HG03432 (cell line): ENCODE measurements around the gene TDG.

Experiments used
- ATAC-seq: cut with Tn5 transposase; IDR thresholded peaks from one replicate; pipeline ENCODE4 v1.9.1; 2021; ENCODE audit warnings: mild to moderate bottlenecking, moderate library complexity; ENCODE audit not compliant: unreplicated experiment

TDG gene

DNA sequence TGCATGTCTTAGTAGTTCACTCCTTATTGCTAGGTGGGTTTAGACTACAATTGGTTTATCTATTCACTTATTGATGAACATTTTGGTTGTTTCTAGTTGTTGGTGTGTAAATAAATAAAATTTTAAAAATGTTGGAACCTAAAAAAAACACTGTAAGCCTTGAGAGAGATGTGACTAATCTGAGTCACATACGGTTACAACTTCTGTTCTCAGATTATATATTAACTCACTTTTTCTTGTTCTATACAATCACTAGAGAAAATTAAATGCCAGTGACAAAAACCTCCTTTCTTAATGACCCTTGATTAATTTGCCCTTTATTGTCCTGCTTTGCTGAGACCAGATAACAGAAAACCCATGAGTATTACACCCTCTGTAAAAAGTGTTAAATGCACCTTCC is 7.1 kb upstream of the TDG start:
- no peak for ATAC-seq

DNA sequence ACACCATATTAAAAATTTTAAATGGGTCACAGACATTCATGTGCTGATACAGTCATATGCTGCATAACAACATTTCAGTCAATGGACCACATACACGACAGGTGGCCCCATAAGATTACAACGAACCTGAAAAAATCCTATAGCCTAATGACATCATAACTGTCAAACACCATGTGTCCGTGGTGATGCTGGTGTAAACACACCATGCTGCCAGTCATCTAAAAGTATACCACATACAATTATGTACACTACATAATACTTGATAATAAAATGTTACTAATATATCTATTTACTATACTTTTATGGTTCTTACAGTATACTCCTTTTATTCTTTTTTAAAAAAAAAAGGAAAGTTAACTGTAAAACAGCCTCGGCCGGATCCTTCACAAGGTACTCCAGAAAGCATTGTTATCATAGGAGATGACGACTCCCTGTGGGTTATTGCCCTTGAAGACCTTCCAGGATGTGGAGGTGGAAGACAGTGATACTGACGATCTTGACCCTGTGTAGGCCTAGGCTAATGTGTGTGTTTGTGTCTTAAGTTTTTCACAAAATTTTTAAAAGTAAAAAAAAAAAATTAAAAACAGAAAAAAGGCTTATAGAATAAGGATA is 5.0 kb upstream of the TDG start:
- no peak for ATAC-seq

DNA sequence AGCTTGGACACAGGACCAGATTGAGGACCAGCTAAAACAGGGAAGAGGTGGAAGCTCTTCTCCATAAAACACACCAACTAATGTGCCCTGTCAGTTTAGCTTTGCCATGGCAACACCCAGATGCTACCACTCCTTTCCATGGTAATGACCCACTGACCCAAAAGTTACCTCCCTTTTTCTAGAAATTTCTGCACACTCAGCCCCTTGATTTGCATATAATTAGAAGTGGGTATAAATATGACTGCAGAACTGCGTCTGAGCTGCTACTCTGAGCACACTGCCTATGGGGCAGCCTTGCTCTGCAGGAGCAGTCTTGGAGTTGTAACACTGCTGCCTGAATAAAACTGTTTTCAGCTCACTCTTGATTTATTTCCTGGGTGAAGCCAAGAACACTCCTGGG is 3.2 kb upstream of the TDG start:
- no peak for ATAC-seq

DNA sequence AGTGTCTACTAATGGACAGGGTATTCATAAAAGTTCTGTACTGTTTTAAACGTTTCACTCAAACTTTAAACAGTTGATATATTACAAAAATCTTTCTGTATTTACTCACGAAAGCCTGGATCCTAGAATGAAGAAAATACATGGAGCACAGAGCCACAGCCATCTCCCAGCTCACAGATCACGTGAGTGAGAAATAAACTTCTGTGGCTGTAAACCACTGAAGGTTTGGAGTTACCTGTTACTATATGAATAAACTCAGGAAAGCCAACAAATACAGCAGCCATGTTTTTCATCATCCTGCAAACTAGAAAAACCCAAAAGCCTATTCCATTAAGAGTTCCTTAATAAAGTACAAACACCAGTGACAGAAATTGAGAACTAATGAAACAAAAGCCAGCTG is 867 bp upstream of the TDG start:
- no peak for ATAC-seq

DNA sequence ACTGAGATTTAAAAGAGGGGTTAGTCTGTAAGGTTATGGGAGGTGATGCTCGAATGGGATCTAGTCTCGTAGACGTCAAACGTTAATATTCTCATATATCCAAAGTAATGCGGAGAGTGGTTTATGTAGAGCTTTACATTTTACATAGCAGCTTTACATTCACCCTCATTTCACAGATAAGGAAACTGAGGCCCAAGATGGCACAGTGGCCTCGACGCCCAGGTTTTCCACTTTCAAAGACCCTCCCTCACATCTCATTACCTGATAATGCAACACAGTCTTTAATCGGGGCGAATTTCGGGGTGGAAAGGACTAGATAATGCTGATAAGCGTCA is 450 bp upstream of the TDG start:
- ATAC-seq = no peak

DNA sequence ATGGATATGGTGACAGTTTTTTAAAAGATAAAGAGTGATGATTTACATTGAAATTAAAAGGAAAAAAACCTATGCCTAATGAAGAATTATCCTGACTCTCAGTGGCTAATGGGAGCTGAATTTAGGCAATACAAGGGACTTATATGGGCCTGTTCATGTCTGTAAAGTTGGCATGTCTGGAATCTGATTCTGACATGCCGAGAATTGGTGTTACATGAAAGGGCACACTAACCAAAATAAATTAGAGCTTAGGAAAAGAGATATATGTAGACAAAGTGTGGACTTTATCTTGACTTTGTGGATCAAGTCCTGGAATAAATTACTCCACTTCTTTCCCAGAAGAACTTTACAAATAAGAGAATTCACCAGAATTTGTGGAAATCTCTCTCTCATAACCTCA is 1.1 kb downstream of the TDG start:
- ATAC-seq = no peak

DNA sequence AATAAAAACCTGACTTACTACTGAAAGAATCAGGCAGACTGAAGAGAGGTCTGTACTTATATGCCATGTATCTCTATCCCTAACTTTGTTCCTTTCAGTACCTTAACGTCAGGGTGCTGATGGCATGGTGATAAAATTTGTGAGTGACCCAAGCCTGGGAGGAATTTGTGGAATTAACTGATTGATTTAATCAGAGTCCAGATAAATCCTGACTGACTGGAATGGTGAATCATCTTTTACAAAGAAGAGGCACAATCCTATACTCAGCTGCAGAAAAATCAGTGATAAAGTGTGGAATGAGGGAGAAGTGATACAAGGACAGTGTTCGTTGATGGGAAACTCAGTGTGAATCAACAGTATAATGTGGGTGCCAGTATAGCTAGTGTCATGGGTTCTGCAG is 3.7 kb downstream of the TDG start:
- no peak for ATAC-seq

DNA sequence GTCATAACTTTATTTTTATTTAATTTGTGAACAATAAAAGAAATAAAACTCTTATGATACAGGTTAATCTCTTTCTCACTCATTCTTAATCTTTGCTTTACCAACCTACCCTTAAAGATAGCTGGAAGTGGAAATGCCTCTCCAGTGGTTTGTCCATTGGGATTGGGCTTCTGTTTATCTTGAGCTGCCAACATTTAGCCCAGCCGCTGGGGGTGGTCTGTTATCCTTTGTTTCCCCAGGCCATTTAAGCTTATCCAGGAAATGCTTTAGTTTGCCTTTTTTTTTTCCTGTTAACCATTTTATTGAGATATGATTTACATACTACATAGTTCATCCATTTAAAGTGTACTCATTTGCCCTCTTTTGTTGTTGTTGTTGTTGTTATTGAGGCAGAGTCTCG is 8.2 kb downstream of the TDG start:
- ATAC-seq = no peak

DNA sequence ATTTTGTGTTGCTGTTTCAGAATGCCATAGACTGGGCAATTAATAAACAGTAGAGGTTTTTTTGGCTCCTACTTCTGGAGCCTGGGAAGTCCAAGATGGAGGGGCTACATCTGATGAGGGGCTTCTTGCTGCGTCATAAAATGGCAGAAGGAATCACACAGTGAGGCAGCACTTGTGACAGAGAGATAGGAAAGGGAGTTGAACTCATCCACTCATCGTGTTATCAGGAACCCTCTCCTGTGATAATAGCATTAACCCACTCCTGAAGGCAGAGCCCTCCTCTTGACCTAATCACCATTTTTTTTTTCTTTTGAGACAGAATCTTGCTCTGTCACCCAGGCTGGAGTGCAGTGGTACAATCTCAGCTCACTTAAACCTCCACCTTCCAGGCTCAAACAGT is 9.7 kb downstream of the TDG start:
- ATAC-seq = no peak

DNA sequence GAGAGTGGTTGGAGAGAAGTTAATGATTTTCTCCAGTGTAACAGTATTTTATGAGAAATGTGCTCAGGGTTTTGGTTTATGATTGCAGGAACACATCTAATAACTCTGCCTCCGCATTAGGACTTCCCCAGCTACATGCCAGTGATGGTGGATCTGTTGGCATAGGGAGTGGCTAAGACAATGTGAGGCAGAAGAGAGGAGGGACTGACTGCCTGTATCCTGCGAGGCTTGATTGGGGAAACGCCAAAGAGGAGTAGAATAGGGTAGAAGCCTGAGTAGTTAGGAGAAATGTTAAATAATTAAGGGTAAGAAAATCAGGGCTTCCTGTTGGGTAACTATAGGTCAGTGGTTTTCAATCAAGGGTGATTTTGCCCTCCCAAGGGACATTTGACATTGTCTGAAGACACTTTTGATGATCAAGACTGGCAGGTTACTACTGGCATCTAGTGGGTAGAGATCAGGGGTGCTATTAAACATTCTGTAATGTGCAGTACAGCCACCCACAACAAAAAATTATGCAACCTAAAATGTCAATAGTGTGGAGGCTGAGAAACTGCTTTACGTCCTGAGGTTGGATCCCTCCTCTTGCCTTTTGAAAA is 12.8 kb downstream of the TDG start:
- no peak for ATAC-seq

DNA sequence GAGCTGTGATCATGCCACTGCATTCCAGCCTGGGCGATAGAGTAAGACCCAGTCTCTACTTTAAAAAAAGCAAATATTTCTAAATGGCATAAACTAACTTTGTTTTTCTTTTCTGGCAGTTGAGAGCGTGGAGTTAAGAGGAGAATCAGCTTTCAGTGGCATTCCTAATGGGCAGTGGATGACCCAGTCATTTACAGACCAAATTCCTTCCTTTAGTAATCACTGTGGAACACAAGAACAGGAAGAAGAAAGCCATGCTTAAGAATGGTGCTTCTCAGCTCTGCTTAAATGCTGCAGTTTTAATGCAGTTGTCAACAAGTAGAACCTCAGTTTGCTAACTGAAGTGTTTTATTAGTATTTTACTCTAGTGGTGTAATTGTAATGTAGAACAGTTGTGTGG is 21.2 kb downstream of the TDG start:
- no peak for ATAC-seq

DNA sequence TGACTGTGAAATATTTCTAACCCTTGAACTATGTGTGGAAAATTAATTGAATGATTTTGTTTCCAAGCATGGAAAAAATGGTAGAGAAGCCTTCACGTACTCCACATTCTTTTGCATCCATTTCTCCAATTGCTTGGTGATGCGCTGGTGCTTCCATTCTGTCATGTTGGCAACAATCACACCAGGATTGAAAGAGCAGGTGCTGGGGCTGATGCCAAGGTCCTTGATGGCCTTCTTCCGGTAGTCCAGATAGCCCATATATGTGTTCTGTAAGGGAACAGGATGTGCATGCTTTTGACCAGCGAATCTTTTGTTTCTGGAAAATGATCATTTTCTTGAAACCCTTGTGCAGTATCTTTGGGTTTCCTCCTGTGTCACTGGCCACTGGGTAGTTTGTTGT is 28.6 kb downstream of the TDG start:
- no peak for ATAC-seq

DNA sequence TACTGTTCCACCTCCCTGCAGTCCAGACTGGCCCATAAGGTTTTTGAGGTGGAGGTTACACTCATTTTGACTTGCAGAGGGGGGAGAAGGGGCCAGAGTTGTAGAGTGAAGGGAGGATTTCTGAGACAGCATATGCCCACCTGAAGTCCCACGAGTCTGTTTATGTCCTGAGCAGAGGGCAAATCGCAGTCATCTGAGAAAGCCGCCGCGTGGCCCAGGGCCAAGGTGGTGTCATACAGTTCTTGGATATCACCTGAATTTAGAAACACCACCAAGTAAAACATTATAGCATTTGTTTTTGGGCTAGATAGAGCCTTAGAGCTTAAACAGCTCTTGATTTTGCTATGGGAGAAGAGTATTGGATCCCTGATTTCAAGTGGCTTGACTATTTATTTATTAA is 30.9 kb downstream of the TDG start:
- ATAC-seq = no peak

DNA sequence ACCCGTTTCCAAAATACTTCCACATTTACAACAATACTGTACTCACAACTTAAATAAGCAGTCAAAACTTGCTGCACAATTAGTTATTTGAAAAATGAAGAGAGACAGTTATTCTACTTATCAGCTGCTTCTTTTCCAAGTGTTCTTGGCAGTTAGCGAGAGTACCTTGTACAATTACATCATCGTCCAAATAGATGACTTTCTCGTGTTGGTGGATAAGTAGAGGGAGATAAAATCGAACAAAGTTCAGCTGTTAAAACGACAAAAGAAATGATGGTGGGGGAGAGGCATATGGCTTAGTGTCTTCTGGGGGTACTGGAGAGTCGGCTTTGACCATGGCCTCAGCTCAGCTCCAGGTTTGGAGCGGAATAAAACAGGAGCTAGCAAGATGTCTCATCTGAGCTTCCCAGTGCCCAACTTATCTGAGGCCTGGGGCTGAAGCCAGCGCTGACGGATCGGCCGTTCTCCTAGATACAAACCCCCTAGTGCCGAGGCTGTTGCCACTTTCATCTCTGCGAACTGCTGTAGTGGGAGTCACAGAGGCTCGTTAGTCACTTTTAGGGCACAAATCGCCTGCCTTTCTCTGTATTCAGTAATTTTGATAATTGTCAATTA is 31.7 kb downstream of the TDG start:
- no peak for ATAC-seq

DNA sequence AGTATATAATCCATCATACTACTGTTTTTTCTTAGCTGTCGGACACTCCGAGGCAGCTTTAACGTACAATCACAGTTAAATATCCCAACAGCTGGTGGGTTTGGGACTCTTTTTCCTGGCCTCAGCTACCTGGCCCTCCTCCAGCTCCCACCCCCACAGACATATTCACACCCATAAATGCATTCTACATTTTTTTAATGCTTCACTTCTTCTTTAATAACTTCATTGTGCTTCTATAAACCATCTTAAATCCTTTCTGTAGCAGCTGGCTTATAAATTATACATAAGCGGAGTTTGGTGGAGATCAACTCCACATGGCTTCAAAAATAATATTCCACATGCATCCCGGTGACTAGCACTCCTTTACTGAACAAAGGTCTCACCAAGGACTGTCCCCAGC is 33.3 kb downstream of the TDG start:
- ATAC-seq = no peak

DNA sequence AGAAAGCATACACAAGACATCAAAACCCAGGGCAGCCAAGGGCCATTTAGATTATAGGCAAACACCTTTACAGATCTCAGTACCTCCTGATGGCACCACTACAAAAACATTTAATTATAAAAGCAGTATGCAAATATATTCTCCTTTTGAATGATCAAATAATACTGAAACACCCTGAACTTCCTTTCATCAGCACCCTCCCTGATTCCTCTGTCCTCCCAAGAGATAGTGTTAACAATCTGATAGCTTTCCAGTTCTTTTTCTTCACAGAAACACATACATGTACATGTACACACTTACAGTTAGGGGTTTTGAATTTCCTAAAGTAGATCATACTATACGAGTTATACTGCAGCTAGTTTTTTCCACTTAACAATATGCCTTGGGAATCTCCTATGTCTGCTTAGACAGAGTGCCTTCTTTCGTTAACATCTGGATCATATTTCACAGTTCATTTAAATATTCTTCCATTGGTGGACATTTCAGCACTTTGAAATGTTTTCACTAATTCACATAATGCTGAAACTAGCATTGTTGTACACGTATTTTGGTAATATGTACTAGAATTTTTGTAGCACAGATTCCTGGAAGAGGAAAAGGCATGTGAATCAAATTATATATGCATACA is 35.2 kb downstream of the TDG start:
- no peak for ATAC-seq

DNA sequence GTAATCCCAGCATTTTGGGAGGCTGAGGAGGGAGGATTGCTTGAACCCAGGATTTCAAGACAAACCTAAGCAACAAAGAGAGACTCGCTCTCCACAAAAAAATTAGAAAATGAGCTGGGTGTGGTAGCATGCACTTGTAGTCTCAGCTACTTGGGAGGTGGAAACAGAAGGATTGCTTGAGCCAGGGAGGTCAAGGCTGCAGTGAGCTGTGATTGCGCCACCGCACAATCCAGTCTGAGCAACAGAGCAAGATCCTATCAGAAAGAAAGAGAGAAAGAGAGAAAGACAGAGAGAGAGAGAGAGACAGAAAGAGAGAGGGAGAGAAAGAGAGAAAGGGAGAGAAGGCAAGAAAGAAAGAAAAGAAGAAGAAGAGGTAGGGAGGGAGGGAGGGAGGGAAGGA is 37.0 kb downstream of the TDG start:
- ATAC-seq = no peak

DNA sequence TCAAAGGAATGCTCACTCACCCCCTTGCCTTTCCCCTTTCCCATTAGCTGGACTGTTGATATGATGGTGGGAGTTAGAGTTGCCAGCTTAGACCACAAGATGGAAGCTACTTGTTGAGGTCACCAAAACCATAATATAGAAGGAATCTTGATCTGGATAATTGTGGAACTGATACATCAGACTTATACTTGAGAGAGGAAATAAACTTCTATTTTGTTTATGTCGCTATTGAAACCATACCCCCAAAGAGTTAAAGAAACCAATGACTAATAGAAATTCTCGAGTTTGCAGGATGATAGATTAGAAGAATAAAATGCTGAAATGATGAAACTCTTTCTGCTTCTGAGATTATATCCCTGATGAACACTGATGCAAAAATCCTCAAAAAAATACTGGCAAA is 37.9 kb downstream of the TDG start:
- no peak for ATAC-seq

DNA sequence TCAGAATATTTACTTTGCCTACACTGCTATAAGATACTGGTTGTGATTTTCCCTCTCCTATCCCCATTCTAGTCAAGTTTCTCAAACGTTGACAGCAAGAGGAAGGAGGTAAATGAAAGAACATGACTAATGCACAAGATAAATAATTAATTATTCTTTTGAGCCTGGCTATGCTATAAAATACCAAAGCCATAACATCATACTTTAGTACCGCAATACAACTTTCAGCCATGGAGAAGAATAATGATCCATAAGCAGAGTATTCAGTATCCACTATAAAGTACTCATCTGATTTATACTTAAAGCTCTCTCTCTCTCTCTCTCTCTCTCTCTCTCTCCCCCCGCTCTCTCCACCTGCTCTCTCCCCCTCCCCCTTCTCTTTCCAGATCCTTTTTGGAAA is 41.3 kb downstream of the TDG start:
- no peak for ATAC-seq

DNA sequence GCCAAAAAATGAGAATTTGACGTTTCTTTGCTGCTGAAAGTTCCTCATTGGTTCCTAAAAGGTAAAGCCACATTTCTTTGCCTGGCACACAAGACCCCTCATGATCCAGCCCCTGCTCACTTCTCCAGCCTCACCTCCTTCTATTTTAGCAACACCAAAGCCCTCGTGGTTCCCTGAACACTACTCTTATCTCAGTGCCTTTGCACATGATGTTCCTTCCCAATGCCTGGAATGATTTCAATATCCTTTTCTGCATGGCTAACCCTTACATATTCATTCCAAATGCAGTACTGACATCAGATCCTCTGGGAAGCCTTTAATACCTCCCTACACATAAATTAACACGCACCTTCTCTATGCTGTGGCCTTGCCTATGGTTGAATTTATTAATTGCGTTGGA is 44.4 kb downstream of the TDG start:
- no peak for ATAC-seq

DNA sequence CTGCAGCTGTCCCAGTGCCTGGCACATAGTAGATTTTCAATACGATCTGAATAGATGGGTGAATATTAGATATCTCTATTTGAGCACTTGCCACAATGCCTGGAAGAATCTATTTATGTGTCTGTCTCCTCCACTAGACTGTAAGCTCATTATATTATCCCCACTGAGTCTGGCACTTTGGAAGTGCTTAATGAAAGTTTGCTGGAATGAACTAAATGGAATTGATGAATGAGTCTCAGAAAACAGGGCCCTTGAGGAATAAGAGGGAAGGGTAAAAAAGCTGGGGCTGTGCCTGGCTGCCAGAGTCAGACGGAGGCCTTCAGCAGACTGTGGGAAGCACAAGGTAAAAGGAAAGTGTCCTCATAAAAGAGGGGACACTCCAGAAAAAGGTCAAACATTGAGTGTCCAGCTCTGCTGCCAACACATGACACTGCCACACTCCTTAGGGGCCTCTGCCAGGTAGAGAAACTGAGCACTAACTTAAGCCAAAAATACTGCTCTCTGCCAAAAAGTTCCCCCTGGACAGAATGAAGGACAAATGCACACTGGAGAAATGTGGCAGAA is 45.0 kb downstream of the TDG start:
- no peak for ATAC-seq

DNA sequence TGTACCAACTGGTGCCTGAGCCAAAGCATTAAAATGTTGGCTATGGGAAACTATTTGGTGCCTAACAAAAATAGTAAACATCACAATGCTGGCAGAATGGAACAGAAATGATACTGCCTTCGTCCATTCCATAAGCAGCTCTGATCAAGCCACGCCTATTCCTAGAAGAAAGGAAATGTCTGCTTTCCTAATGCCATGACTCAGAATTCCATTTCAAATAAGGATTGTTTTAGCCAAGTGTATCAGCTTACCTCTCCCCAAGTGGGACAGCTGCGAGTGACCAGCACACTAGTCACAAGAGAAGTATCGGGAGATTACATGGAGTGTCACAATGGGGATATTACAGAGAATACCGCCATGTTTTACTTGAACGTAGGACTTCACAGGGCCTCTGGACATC is 45.6 kb downstream of the TDG start:
- no peak for ATAC-seq
